ENCODE measurements around the gene UBE2Q1.

The UBE2Q1 gene

GRCh38 chr1:154501423-154502065 is 56.9 kb downstream of the UBE2Q1 start:
- no peak for DNase-seq

GRCh38 chr1:154500533-154500932 is 57.9 kb downstream of the UBE2Q1 start:
- no peak for DNase-seq

- DNase-seq: no peak
Measured at GRCh38 chr1:154499446-154499845, 59.0 kb downstream of the UBE2Q1 start.

Measured in activated CD4-positive, alpha-beta T cell treated with anti-CD3 and anti-CD28 coated beads, Interleukin-2, amount 50 U/mL, for 48 hours (primary cell).